HG02981 (cell line): ENCODE data around the gene ZSCAN22.
"Not testable (repeated sequence)": the region's sequence is repeated elsewhere in the genome, so short reads cannot be mapped to it uniquely, and the experiment has no call there.

Experiments
- ATAC-seq: cut with Tn5 transposase; IDR thresholded peaks from one replicate; pipeline ENCODE4 v1.9.1; 2021; ENCODE audit warnings: mild to moderate bottlenecking, moderate library complexity; ENCODE audit not compliant: unreplicated experiment

Gene ZSCAN22

DNA sequence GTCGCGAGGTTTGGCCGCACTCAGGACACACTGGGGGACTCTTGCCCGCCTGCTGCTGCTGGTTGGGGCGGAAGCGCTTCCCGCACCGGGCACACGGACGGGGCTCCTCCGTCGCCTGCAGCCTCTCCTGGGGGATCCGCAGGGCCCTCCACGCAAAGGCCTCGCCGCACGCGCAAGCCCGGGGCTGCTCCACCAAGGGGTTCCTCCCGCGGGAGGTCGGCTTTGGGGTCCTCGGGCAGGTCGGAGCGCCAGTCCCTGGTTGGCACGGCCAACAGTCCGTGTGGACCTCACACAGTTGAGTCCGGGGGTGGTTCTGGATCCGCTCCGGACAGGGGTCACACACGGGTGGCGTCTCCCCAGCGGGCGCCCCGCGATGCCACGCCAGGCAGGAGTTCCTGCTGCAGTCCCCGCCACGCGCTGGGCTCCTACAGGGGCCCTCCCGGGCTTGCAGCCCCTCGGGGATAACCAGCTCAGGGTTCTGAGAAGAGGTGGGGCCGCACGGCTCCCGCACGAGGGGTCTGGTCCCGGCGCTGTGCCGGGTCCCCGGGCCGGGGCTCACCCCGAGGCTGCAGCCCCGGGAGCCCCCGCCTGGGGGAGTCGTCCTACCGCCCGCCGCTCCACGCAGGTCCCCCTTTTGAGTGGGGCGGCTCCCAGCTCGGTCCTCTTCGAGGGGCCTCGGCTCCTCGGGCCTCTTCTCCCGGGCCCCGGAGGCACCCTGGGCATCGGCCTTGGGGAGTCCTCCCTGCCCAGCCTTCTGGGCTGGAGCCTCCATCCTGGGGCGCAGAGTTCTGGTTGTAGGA, 42.0 kb downstream of the ZSCAN22 start:
- no peak for ATAC-seq

DNA sequence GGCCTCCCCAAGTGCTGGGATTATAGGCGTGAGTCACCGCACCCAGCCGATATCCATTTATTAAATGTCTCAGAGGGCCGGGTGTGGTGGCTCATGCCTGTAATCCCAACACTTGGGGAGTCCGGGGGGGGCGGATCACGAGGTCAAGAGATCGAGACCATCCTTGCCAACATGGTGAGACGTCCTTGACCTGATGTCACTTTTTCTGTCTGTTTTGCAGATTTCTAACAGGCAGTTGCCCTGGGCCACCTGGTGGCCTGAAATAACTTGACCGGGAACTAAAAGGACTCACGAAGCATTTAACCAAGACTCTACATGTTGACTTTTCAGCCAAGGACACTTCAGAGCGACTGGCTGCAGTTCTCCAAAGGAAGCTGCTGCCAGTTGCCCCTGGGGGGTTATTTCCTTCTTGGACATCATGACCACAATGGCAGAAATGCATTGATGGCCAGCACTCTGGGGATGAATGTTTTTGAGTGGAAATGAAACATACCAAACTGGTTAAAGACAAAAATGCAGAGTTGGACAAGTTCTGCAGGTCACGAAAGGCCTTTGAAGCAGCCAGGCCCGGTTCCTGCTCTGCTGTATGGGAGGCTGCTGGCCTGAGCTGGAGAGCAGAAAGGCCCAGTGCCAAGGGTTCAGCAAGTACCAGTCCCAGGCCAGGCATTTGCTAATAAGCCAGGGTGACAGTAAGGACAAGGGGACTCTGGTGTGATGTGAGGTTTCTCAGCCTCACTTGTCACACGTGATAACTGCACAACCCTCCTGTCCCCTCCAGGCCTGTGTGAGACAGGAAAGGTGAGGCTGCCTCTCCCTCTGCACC, 45.7 kb downstream of the ZSCAN22 start:
- ATAC-seq, result no peak

DNA sequence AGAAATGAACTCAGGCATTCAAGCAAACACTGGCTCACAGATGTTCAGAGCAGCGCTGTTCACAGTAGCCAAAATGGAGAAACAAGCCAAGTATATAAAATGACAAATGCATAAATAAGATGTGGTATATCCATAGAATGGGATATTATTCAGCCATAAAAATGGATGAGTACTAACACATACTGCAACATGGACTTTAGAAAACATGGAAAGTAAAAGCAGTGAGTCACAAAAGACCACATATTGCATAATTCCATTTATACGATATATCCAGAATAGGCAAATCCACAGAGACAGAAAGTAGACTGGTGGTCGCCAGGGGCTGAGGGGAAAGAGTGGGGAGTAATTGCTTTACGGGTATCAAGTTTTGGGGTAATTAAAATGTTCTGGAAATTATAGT, 47.4 kb downstream of the ZSCAN22 start:
- no peak for ATAC-seq

DNA sequence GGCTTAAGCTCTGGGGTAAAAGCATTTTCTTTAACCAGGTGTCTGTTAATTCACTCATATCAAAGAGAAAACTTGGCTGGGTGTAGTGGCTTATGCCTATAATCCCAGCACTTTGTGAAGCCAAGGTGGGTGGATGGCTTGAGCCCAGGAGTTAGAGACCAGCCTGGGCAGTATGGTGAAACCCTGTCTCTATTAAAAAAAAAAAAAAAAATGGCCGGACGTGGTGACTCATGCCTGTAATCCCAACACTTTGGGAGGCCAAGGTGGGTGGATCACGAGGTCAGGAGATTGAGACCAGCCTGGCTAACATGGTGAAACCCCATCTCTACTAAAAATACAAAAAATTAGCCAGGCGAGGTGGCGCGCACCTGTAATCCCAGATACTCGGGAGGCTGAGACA, 49.9 kb downstream of the ZSCAN22 start:
- ATAC-seq, result not testable (repeated sequence)

DNA sequence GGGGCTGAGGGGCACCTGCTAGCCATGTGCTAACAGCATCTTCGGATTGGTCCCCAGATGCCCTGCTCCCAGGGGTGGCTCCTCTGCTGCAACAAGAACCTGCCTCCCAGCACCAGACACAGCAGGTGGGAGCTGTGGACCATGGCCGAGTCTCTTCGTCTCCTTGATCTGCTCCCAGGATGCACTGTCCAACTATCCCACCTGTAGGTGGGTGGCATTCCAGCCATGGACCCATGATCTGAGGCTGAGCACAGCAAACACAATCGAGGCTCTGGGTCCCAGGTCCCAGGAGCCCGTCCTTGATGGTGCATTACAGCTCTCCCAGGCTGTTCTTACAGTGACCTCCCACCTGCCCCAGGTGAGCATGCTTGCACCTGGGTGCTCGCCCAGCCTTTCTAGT, 52.5 kb downstream of the ZSCAN22 start:
- no peak for ATAC-seq

DNA sequence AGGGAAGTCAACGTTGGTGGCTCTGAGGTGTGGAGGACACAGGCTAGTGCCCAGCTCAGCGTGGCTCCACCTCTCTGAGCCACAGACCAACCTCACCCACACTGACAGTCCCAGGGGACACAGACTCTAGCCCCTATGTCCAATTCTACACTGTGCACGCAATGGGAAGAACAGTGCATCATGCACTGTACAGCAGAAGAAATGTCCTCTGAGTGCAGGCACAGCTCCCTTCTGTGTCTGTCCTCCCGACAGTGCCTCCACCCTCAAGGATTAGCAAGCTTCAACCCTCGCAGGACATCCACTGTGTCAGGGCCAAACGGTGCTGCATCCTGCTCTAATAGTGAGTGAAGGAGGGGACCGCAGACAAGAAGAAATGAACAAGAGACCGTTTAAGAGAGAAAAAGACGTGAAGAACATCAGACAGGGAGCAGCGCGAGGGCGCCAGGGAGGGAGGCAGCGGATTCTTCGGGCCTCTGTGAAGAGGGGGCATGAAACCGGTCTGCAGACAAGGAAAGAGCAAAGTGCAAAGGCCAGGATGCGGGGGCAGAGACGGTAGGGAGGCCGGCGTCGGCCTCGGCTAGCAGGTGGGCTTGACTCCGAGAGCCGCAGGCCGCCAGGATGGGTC, 53.4 kb downstream of the ZSCAN22 start:
- ATAC-seq, result no peak

DNA sequence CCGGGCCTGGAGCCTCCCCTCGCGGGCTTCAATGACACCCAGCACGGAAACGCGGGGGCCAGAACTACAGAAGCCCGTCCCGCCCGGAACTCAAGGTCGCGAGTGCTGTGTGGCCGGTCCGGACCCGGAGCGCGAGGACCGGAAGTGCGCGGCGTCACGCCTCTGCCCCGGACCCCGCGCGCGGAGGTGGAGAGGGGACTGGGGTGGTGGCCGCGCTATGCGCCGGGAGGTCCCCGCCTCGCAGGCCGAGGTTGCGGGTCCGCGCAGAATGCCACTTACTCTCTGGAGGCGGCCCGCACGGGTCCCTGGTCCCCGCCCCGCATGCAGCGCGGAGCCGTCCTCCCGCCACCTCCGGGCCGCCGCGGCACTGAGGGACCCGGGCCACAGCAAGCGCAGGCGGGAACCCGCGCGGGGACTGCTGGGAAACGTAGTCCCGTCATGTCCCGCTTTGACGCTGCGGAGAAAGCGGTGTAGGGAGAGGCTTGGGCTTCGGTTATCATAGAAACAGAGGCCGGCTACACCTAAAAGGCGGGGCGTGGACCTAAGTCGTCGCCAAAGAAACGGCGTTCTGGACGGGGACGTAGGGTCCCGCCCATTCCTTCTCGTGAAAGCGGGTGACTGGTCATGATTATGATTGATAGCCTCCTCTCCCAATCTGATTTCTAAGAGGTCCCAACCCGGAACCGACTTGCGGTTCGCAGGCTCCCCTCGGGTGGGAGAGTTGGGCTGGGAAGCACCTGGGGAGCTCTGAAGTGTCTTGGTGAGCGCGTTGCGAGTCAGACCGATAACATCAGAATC, 54.1 kb downstream of the ZSCAN22 start, which contains the start of gene ZNF837:
ZNF837 (minus strand) TSS at position 369 of the 798 bp plus-strand sequence. CDS start 11,698 bp downstream, outside the sequence.
- peak; percentile 77 for ATAC-seq

DNA sequence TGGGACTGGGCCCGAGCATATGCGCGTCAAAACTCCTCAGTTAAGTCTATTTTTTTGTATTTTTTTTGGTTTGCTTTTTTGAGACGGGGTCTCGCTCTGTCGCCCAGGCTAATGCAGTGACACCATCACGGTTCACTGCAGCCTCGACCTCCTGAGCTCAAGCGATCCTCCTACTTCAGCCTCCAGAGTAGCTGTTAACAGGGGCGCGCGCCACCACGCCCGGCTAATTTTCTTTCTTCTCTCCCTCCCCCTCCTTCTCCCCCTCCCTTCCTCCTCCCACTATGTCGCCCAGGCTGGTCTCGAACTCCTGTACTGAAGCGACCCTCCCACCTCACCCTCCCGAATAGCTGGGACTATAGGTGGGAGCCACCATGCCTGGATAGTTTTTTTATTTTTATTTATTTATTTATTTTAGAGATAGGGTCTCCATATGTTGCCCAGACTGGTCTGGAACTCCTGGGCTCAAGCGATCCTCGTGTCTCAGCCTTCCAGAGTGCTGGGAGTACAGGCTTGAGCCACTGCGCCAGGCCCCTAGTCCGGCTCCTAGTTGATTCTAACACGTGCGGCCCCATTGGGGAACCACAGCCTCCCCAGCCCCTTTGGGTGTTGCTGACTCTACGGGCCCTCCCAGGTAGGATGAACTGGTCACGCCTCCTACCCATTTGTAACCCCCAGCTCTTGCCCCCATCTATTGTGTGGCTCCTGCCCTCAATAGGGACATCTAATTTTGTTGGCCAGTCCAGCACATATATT, 54.8 kb downstream of the ZSCAN22 start:
- no peak for ATAC-seq

DNA sequence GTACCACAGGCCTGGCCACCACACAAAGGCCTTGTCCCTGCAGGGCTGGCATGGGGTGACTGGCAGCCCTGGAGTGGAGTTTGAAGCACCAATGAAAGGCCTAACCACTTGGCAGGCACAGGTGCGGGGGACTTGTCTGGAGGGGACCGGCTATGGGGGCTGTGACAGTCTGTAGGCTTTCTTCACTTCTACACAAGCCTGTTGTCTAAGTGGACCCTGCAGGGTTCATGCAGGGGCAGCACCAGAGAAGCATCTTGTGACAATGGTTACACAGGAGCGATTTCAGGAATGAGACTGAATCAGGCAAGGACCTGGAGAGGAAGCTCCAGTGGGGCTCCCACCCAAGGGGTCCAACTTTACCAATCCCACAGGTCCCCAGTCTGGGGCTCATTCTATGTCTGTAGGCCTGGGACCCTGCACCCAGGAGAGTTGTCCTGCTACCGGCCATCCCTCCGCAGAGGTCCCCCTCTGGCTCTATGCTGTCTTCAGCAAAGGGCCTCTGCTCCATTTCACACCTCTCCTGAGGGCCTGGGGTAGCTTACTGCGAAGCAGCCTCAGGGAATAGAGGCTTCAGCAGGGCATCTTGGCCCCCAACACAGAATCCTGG, 56.3 kb downstream of the ZSCAN22 start:
- no peak for ATAC-seq

DNA sequence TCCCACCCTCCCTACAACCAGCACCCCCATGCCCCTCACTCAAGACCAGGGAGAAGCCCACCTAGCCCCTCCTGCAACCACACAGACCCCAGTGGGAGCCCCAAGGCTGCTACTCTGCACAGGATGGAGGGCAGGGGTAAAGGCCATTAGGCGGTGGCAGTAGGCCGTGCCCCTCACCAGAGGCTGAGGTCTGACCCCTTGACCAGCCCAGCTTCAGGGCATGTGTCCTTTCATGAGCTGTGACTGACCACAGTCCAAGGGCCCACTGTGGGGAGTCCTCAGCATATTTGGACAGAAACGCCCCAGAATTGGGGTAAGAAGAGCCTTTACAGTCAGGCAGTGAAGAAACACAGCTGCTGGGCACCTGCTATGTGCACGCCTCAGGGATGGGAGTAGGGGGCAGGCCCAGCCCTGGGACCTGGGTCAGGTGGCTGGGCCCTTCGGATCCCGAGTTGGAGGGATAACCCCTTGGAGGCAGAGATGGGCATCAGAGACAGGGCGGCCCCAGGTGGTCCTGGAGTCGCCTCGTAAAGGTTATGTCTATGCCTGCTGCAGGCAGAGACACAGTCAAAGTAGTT, 58.6 kb downstream of the ZSCAN22 start:
- ATAC-seq, result no peak

DNA sequence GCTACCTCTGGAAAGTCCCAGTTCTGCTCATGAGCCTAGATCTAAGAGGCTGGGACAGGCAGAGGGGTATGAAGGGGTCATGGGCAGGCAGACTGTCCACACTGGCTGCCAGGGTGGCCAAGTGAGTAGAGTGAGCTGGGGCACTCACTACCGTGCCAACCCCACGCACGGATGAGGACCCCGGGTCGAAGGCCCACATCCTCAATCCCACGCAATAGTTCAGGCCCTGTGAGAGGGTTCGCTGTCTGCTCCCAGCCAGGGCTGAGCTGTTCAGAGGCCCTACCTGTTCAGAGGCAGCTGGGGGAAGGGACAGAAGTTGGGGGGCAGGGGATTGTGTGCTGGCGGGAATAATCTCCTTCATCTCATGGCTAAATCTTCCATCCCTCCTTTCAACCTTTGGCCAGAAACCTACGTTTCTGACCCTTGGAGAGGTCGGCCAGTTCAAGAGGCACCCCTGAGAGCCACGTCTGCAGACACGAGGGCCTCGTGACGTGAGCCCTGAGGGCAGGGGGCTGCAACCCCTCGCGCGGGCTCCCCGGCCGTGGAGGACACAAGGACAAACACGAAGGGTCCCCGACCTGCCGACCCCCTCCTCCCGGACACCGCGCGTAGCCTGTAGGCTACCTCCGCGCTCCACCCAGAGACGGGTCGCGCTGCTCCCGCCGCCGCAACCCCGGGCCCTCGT, 59.2 kb downstream of the ZSCAN22 start:
- ATAC-seq, result no peak

DNA sequence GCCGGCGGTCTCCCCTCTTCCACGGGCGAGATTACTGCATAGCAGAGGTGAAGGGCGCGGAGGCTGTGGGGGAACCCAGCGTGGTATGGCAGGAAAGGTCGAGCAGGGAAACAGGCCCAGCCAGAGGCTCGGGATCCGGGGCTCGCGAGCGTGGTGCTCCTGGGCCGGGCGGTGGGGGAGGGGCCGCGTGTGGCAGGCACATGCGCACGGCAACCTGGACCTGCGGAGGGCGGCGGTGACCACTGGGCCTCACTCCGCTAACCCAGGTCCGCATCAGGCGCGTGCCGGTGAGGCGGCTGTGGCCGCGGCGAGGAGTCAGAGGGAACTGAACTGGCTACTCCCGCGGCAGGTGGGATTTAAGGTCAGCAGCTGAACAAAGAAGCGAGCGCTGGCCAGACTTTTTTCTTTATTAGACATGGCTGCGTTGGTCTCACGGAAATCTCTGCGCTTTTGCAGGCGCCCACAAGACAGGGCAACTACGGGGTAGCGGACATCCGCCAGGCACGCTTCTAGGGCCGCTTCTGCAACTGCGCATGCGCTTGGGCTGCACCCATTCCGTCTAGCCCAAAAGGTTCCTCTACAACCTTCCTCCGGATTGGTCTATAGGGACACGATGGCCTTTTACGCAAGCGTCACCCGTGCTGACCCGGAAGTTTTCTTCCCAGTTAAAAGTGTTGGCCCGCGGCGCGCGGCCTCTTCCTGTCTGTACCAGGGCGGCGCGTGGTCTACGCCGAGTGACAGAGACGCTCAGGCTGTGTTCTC, 60.0 kb downstream of the ZSCAN22 start, which contains the start of gene RPS5:
RPS5 (plus strand) TSS at position 694 of the 762 bp plus-strand sequence. CDS start 869 bp downstream, outside the sequence.
- peak; percentile 90 for ATAC-seq

DNA sequence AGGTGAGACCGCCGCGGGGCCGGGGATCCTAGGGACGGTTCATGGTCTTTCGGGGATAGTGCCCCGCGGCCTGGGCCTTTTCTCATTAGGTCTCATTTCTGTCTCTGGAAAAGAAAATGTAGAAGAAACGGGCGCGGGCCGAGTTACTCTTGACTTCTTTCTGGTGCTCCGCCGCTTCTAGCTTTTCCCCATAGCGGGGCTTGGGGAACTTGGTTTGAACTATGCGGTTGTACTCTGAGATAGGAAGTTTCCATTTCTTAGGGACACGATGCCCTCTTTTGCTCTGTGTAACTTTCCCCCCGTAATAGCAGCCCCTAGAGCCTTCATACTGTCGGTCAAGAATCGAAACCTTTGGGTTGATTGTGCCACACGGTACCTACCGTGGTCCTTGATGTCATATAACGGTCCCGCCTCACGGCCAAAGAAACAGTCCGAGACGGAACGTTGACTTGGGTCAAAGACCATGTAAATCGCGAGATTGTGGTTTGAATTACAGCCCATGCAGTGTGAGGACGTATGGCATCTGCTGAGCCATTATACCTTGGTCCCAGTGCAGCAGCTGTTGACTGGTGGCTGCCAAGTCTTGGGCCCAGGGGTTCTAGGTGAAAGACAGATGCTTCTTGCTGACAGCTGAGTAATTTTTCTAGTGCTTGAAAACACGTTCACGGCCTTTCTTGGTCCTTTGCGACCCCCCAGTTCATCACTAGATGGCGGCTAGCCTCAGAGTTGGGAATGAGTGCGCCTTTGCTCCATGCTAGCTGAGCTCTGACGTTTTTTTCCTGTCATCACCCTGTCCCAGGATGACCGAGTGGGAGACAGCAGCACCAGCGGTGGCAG, 60.8 kb downstream of the ZSCAN22 start:
- ATAC-seq, result no peak

DNA sequence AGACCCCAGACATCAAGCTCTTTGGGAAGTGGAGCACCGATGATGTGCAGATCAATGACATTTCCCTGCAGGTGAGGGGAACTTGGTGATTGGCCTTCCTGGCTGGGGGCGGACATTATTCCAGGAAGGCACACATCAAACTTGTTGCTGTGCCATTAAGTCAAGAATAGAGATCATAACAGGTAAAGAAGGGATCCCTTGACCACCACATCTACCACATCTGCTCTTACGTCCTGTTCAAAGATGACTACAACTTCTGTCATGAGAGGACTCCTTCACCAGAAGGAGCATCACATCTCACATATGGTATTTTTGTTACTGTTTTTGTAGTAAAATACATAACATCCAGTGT, 61.4 kb downstream of the ZSCAN22 start:
- ATAC-seq, result no peak
